H9 (cell line): ENCODE results near the gene RBMS3. TPM values are rescaled to one million over a fixed set of nuclear protein-coding genes. Genes with fewer than 3 reads are reported as not detected.
A peak's percentile ranks its signal among the peaks of the same experiment; 100 is the strongest.

Source experiments
- DNase-seq: peaks from one replicate; pipeline ENCODE4 v3.0.0-alpha.2; 2017
- H2AFZ ChIP-seq: one replicate; pipeline ENCODE4 v1.6.1; 2013; ENCODE audit warnings: mild to moderate bottlenecking, low read length, control low read depth, moderate library complexity
- H2AK5ac ChIP-seq: 2 replicates; pipeline ENCODE4 v1.6.1; 2013; ENCODE audit warnings: low read length, control low read depth, mixed read lengths; ENCODE audit not compliant: insufficient read length
- H2BK120ac ChIP-seq: one replicate; pipeline ENCODE4 v1.6.1; 2013; ENCODE audit warnings: low read depth, mild to moderate bottlenecking, low read length, control low read depth, inconsistent platforms; ENCODE audit not compliant: poor library complexity, severe bottlenecking
- H2BK12ac ChIP-seq: 2 replicates; pipeline ENCODE4 v1.6.1; 2013; ENCODE audit warnings: low read length, control low read depth, mixed read lengths, low read depth; ENCODE audit not compliant: insufficient read length
- H2BK15ac ChIP-seq: 2 replicates; pipeline ENCODE4 v1.6.1; 2013; ENCODE audit warnings: low read depth, low read length, control low read depth
- H2BK20ac ChIP-seq: one replicate; pipeline ENCODE4 v1.6.1; 2013; ENCODE audit warnings: low read depth, mild to moderate bottlenecking, low read length, control low read depth, inconsistent platforms; ENCODE audit not compliant: poor library complexity, severe bottlenecking
- H2BK5ac ChIP-seq: 2 replicates; pipeline ENCODE4 v1.6.1; 2013; ENCODE audit warnings: low read length, control low read depth, mixed read lengths; ENCODE audit not compliant: insufficient read length
- H3K14ac ChIP-seq: 2 replicates; pipeline ENCODE4 v1.6.1; 2013; ENCODE audit warnings: low read length, control low read depth; ENCODE audit not compliant: insufficient read depth
- H3K18ac ChIP-seq: 2 replicates; pipeline ENCODE4 v1.6.1; 2013; ENCODE audit warnings: low read depth, mild to moderate bottlenecking, mixed read lengths, low read length, control low read depth; ENCODE audit not compliant: insufficient read length
- H3K23ac ChIP-seq: 2 replicates; pipeline ENCODE4 v1.6.1; 2013; ENCODE audit warnings: low read length, control low read depth, mixed read lengths, low read depth; ENCODE audit not compliant: insufficient read length
- H3K23me2 ChIP-seq: 2 replicates; pipeline ENCODE4 v1.6.1; 2013; ENCODE audit warnings: low read depth, mild to moderate bottlenecking, mixed read lengths, low read length, control low read depth; ENCODE audit not compliant: insufficient read length, poor library complexity, severe bottlenecking
- H3K27ac ChIP-seq: 2 replicates; pipeline ENCODE4 v1.5.1; 2013; ENCODE audit warnings: low read length, control low read depth, mixed read lengths, low read depth; ENCODE audit not compliant: insufficient read length
- H3K27me3 ChIP-seq: 2 replicates; pipeline ENCODE4 v1.6.1; 2013; ENCODE audit warnings: low read length, control low read depth, inconsistent platforms; ENCODE audit not compliant: insufficient read depth
- H3K4ac ChIP-seq: 2 replicates; pipeline ENCODE4 v1.6.1; 2013; ENCODE audit warnings: low read depth, mild to moderate bottlenecking, control low read depth, inconsistent platforms, low read length, moderate library complexity
- H3K4me1 ChIP-seq: 2 replicates; pipeline ENCODE4 v1.6.1; 2013; ENCODE audit warnings: low read length, control low read depth, inconsistent platforms; ENCODE audit not compliant: insufficient read depth
- H3K4me2 ChIP-seq: 2 replicates; pipeline ENCODE4 v1.6.1; 2013; ENCODE audit warnings: low read length, control low read depth, mixed read lengths; ENCODE audit not compliant: insufficient read length, insufficient read depth
- H3K56ac ChIP-seq: 2 replicates; pipeline ENCODE4 v1.6.1; 2013; ENCODE audit warnings: low read depth, mild to moderate bottlenecking, mixed read lengths, low read length, control low read depth; ENCODE audit not compliant: insufficient read length
- H3K79me1 ChIP-seq: 2 replicates; pipeline ENCODE4 v1.6.1; 2013; ENCODE audit warnings: low read depth, mild to moderate bottlenecking, moderate library complexity, low read length, control low read depth, inconsistent platforms; ENCODE audit not compliant: insufficient read depth, poor library complexity, severe bottlenecking
- H3K79me2 ChIP-seq: 2 replicates; pipeline ENCODE4 v1.6.1; 2013; ENCODE audit warnings: low read length, control low read depth, inconsistent platforms; ENCODE audit not compliant: insufficient read depth
- H3K9ac ChIP-seq: 2 replicates; pipeline ENCODE4 v1.6.1; 2013; ENCODE audit warnings: low read length, control low read depth, mixed read lengths; ENCODE audit not compliant: insufficient read length; ENCODE audit errors: extremely low read depth
- H3K9me3 ChIP-seq: one replicate; pipeline ENCODE4 v1.6.1; 2013; ENCODE audit warnings: low read depth, low read length, inconsistent platforms; ENCODE audit not compliant: control insufficient read depth
- H3T11ph ChIP-seq: one replicate; pipeline ENCODE4 v1.6.1; 2013; ENCODE audit warnings: mild to moderate bottlenecking, low read length, control low read depth, inconsistent platforms
- H4K20me1 ChIP-seq: one replicate; pipeline ENCODE4 v1.6.1; 2013; ENCODE audit not compliant: control insufficient read depth, insufficient read length, insufficient read depth
- H4K5ac ChIP-seq: 2 replicates; pipeline ENCODE4 v1.6.1; 2013; ENCODE audit warnings: low read depth, mild to moderate bottlenecking, mixed read lengths, low read length, control low read depth; ENCODE audit not compliant: insufficient read length
- H4K8ac ChIP-seq: replicated peaks from 2 replicates; pipeline ENCODE4 v1.6.1; 2013; ENCODE audit warnings: low read length, control low read depth, mixed read lengths, low read depth; ENCODE audit not compliant: insufficient read length
- H4K91ac ChIP-seq: 2 replicates; pipeline ENCODE4 v1.6.1; 2013; ENCODE audit warnings: low read depth, mild to moderate bottlenecking, moderate library complexity, mixed read lengths, low read length, control low read depth; ENCODE audit not compliant: insufficient read length
- H3K27ac Mint-ChIP-seq, 3 experiments: 2 replicates in 2 of 3; 3 replicates in 1 of 3; pipeline ENCODE4 v1.8.0; 2020 to 2021; ENCODE audit warnings: mixed read lengths in 3 of 3, mild to moderate bottlenecking in 1 of 3, moderate library complexity in 1 of 3
- H3K27me3 Mint-ChIP-seq: 2 replicates; pipeline ENCODE4 v1.8.0; 2021; ENCODE audit warnings: low read depth, mild to moderate bottlenecking, moderate library complexity, mixed read lengths
- H3K36me3 Mint-ChIP-seq, 3 experiments: 2 replicates in 2 of 3; 3 replicates in 1 of 3; pipeline ENCODE4 v1.8.0; 2020 to 2021; ENCODE audit warnings: low read depth in 3 of 3, mixed read lengths in 3 of 3; ENCODE audit not compliant: insufficient read depth in 1 of 3
- H3K4me1 Mint-ChIP-seq, 2 experiments: 2 replicates each; pipeline ENCODE4 v1.8.0; 2020; ENCODE audit warnings: mixed read lengths in 2 of 2
- H3K4me3 Mint-ChIP-seq, 2 experiments: 2 replicates in 1 of 2; 3 replicates in 1 of 2; pipeline ENCODE4 v1.8.0; 2020 to 2021; ENCODE audit warnings: mild to moderate bottlenecking in 2 of 2, mixed read lengths in 2 of 2, moderate library complexity in 1 of 2
- H3K9me3 Mint-ChIP-seq, 2 experiments: 2 replicates in 1 of 2; 3 replicates in 1 of 2; pipeline ENCODE4 v1.8.0; 2020; ENCODE audit warnings: mild to moderate bottlenecking in 2 of 2, mixed read lengths in 2 of 2, moderate library complexity in 1 of 2
- WGBS: extraction: QIAGEN DNeasy Blood & Tissue Kit; methylation state at CpG from one replicate; pipeline ENCODE4 v1.1.7; 2013; ENCODE audit warnings: missing lambda C conversion rate, low lambda C conversion rate, mixed read lengths; ENCODE audit not compliant: insufficient read length; ENCODE audit errors: extremely low coverage; 5-methylcytosine and 5-hydroxymethylcytosine counted together
- total RNA-seq: library from RNA; stranded (reverse); gene quantifications from 2 replicates; pipeline ENCODE4 v1.2.1, GENCODE V29; 2021
- TF ChIP-seq, protein P1 (sequence below): fragments of 200-600 bp; sonication (generic); conservative IDR thresholded peaks from 3 replicates; pipeline ENCODE4 v1.8.0; 2021; ENCODE audit warnings: antibody characterized with exemption, mild to moderate bottlenecking

RBMS3 gene
- total RNA-seq, 1 experiment from 2014 or later: 8.1 TPM

DNA sequence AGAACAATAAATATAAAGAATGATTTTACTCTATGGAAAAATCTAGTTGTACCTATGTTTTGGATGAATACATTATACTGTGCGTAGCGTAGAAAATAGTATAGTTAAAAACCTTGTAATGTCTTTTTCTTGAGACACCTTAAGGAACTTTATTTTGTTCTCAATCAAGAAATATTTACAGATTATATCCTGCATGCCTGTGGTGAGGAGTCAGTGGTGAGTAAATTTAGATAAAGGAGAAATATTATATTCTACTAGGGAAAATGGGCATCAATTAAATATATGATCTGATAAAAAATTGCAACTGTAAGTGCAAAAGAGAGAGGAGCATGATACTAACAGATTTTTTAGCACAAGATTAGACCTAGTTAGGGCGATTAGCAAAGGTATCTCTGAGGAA is 157.7 kb downstream of the RBMS3 start:
- no peak overlapping the region for H2AK5ac ChIP-seq
- Mint-ChIP-seq H3K27me3 (no peaks in the 10 kb centered on the region), H3K4me1 (peaks cover 22 to 38% of the 10 kb centered on the region in 2 experiments), H3K36me3 (no peaks in the 10 kb centered on the region; a peak in 1 of 7 replicates), H3K9me3 (no peaks in the 10 kb centered on the region), H3K4me3 (no peak overlapping the region), H3K27ac (peak overlapping the region in 1 of 3 experiments; percentile 10; a peak in 1 of 7 replicates)
- H3K4me1 ChIP-seq: peaks cover 6% of the 10 kb centered on the region; the same call in 1 of the 2 replicates
- H2BK20ac ChIP-seq: no peak overlapping the region
- H3K9me3 ChIP-seq: no peaks in the 10 kb centered on the region
- WGBS: no CpG with 5 or more reads among the region's 3 CpGs
- TF ChIP-seq, protein P1, sequence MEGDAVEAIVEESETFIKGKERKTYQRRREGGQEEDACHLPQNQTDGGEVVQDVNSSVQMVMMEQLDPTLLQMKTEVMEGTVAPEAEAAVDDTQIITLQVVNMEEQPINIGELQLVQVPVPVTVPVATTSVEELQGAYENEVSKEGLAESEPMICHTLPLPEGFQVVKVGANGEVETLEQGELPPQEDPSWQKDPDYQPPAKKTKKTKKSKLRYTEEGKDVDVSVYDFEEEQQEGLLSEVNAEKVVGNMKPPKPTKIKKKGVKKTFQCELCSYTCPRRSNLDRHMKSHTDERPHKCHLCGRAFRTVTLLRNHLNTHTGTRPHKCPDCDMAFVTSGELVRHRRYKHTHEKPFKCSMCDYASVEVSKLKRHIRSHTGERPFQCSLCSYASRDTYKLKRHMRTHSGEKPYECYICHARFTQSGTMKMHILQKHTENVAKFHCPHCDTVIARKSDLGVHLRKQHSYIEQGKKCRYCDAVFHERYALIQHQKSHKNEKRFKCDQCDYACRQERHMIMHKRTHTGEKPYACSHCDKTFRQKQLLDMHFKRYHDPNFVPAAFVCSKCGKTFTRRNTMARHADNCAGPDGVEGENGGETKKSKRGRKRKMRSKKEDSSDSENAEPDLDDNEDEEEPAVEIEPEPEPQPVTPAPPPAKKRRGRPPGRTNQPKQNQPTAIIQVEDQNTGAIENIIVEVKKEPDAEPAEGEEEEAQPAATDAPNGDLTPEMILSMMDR: no peak
- H2BK120ac ChIP-seq: no peak overlapping the region
- no peak overlapping the region for H4K8ac ChIP-seq
- H3K18ac ChIP-seq: no peak overlapping the region
- H3K4me2 ChIP-seq: no peak overlapping the region
- H3T11ph ChIP-seq: no peak overlapping the region
- no peak overlapping the region for H2BK15ac ChIP-seq
- no peak overlapping the region for H3K9ac ChIP-seq
- H3K4ac ChIP-seq: no peak overlapping the region
- H2BK5ac ChIP-seq: no peak overlapping the region
- no peak overlapping the region for H2AFZ ChIP-seq
- no peak overlapping the region for H3K23ac ChIP-seq
- no peak overlapping the region for H3K56ac ChIP-seq
- no peak for DNase-seq
- no peaks in the 10 kb centered on the region for H4K20me1 ChIP-seq
- H3K14ac ChIP-seq: no peak overlapping the region
- H3K79me2 ChIP-seq: no peaks in the 10 kb centered on the region
- no peak overlapping the region for H2BK12ac ChIP-seq
- H3K23me2 ChIP-seq: no peaks in the 10 kb centered on the region
- no peak overlapping the region for H3K27ac ChIP-seq
- no peak overlapping the region for H4K5ac ChIP-seq
- H4K91ac ChIP-seq: no peak overlapping the region
- no peaks in the 10 kb centered on the region for H3K27me3 ChIP-seq
- no peaks in the 10 kb centered on the region for H3K79me1 ChIP-seq
